Measurements from ENCODE around the gene WWOX.

WWOX gene

GRCh38 chr16:79137426-79137939 lies 1038.0 kb downstream of the WWOX start:
- no peak for FAIRE-seq

GRCh38 chr16:79139799-79140198 lies 1040.3 kb downstream of the WWOX start:
- no peak for FAIRE-seq

- no peak for FAIRE-seq
These were observed 1043.6 kb downstream of the WWOX start for GRCh38 chr16:79143026-79143425.

GRCh38 chr16:79150151-79150550 lies 1050.7 kb downstream of the WWOX start:
- no peak for FAIRE-seq

- FAIRE-seq: no peak
These were observed 1051.3 kb downstream of the WWOX start for GRCh38 chr16:79150632-79151310.

GRCh38 chr16:79154086-79154485 lies 1054.6 kb downstream of the WWOX start:
- no peak for FAIRE-seq

- FAIRE-seq: no peak
These were observed 1056.0 kb downstream of the WWOX start for GRCh38 chr16:79155471-79155870.

- no peak for FAIRE-seq
These were observed 1056.5 kb downstream of the WWOX start for GRCh38 chr16:79155904-79156303.

GRCh38 chr16:79156761-79157160 lies 1057.3 kb downstream of the WWOX start:
- no peak for FAIRE-seq

GRCh38 chr16:79158337-79158736 lies 1058.9 kb downstream of the WWOX start:
- FAIRE-seq: no peak

- FAIRE-seq: no peak
These were observed 1060.0 kb downstream of the WWOX start for GRCh38 chr16:79159261-79160049.

GRCh38 chr16:79162977-79163376 lies 1063.5 kb downstream of the WWOX start:
- FAIRE-seq: no peak

- FAIRE-seq: no peak
These were observed 1064.4 kb downstream of the WWOX start for GRCh38 chr16:79163691-79164387.

GRCh38 chr16:79164388-79164995 lies 1065.0 kb downstream of the WWOX start:
- no peak for FAIRE-seq

- no peak for FAIRE-seq
These were observed 1065.6 kb downstream of the WWOX start for GRCh38 chr16:79165079-79165478.

GRCh38 chr16:79165506-79165905 lies 1066.1 kb downstream of the WWOX start:
- FAIRE-seq: no peak

GRCh38 chr16:79167893-79168292 lies 1068.4 kb downstream of the WWOX start:
- FAIRE-seq: no peak

- FAIRE-seq: no peak
These were observed 1068.9 kb downstream of the WWOX start for GRCh38 chr16:79168321-79168720.

- no peak for FAIRE-seq
These were observed 1069.8 kb downstream of the WWOX start for GRCh38 chr16:79169239-79169638.

- no peak for FAIRE-seq
These were observed 1071.2 kb downstream of the WWOX start for GRCh38 chr16:79170555-79171246.

- no peak for FAIRE-seq
These were observed 1072.0 kb downstream of the WWOX start for GRCh38 chr16:79171504-79171903.

- no peak for FAIRE-seq
These were observed 1072.7 kb downstream of the WWOX start for GRCh38 chr16:79171931-79172705.

Measured in TTC549 (cell line).